MM.1S (cell line): ENCODE data around the gene IER5.

Experiments
- EZH2 ChIP-seq: fragments of 300-600 bp; sonication (generic); optimal IDR thresholded peaks from 2 replicates; pipeline ENCODE3; 2017; ENCODE audit warnings: low read depth, mild to moderate bottlenecking, antibody characterized with exemption, low read length, mixed read lengths
- EZH2phosphoT487 ChIP-seq: fragments of 300-600 bp; sonication (generic); IDR thresholded peaks from 2 replicates; pipeline ENCODE4 v1.6.1; 2018; ENCODE audit warnings: antibody characterized with exemption, low read length
- TF ChIP-seq, protein P1 (sequence below): fragments of 300-600 bp; sonication (generic); IDR thresholded peaks from 2 replicates; pipeline ENCODE4 v1.5.1; 2016; ENCODE audit warnings: antibody characterized with exemption, low read length, mixed read lengths

DNA sequence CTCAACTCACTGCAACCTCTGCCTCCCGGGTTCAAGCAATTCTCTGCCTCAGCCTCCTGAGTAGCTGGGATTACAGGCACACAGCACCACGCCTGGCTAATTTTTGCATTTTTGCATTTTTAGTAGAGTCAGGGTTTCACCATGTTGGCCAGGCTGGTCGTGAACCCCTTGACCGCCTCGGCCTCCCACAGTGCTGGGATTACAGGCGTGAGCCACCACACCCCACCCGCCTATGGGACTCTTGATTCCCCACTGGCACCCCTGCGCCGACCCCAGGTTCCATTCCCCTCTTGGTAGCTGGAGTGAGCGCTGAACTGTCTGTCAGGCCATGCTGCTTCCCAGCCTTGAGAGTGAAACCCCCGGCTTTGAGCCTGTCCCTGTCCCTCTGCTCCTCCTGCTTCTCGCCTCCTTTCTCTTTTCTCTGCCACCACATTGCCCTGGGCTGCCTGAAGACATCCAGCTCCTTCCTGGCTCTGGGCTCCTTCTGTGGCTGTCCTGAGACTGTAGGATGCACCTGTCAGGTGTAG lies 48.8 kb downstream of the IER5 start:
- TF ChIP-seq, protein P1, sequence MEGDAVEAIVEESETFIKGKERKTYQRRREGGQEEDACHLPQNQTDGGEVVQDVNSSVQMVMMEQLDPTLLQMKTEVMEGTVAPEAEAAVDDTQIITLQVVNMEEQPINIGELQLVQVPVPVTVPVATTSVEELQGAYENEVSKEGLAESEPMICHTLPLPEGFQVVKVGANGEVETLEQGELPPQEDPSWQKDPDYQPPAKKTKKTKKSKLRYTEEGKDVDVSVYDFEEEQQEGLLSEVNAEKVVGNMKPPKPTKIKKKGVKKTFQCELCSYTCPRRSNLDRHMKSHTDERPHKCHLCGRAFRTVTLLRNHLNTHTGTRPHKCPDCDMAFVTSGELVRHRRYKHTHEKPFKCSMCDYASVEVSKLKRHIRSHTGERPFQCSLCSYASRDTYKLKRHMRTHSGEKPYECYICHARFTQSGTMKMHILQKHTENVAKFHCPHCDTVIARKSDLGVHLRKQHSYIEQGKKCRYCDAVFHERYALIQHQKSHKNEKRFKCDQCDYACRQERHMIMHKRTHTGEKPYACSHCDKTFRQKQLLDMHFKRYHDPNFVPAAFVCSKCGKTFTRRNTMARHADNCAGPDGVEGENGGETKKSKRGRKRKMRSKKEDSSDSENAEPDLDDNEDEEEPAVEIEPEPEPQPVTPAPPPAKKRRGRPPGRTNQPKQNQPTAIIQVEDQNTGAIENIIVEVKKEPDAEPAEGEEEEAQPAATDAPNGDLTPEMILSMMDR, result no peak
- no peak for TF ChIP-seq EZH2
- TF ChIP-seq EZH2phosphoT487, result no peak
